Stimulated activated CD8-positive, alpha-beta memory T cell treated with anti-CD3 and anti-CD28 coated beads, Interleukin-7, amount 100 ng/mL, for 48 hours (primary cell): Measurements from ENCODE around the gene C2orf80.
"Not testable (repeated sequence)": the region's sequence is repeated elsewhere in the genome, so short reads cannot be mapped to it uniquely, and the experiment has no call there.

Source experiments
- DNase-seq, 2 donors: peaks; one replicate each; pipeline ENCODE4 v3.0.0-alpha.2; 2020; ENCODE audit warnings: low read depth in 1 of 2; ENCODE audit errors: extremely low read depth in 1 of 2

The C2orf80 gene

DNA sequence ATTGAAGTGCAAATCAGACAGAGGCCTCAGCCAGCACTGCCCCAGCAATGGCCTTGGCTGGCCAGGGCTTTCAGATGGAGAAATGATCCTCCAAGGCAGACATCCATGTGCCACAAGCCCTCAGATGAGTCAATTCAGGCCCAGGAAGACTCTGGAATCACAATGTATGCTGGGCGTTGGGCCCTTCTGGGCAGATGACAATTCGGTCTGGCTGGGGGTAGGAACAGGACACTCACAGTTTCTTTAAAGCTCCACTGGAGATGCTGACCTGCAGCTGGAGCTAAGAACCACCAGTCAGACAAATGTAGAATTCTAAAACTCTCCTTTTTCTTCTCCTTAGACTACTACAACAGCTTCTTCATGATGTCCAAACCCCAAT lies 53.1 kb downstream of the C2orf80 start:
- no peak for DNase-seq

DNA sequence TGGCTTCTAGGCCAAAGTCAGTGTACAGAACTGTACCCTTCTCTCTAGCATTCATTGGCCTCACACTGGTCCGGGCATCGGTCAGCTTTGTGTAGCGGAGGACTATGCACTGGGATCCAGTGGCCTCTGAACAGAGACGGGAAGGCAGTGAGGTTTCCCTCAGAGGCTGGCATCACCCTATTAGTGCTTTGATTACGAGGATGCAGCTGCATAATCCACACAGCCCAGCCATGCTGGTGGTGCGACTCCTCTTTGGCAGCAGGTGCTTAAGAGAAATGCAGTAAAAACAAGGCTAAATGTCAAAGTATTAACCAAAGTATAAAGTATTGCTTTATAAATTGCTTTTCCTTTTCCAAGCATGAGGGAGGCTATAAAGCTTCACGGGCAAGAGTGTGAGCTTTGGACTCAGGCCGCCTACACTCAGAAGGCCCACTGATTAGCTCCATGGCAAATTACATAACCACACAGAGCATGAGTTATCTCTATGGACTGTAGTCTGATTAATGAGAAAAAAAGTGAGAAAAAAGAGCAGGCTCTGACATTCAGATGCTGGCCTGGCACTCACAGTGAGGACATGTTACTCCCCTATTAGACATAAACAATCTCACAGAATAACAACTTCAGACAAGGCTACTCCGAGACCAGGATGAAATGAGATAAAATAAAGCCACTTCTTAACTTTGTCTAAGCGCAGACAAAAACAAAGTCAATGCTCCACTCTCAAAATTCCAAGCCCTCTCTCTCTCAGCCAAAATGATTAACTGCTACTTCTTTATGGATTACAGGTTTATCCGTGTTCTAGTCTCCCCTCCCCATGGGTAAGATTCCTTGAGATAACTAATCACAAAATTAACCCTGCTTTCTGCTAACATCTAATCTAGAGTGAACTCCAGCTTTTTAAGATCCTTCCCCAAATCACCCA lies 53.8 kb downstream of the C2orf80 start:
- DNase-seq, result no peak

DNA sequence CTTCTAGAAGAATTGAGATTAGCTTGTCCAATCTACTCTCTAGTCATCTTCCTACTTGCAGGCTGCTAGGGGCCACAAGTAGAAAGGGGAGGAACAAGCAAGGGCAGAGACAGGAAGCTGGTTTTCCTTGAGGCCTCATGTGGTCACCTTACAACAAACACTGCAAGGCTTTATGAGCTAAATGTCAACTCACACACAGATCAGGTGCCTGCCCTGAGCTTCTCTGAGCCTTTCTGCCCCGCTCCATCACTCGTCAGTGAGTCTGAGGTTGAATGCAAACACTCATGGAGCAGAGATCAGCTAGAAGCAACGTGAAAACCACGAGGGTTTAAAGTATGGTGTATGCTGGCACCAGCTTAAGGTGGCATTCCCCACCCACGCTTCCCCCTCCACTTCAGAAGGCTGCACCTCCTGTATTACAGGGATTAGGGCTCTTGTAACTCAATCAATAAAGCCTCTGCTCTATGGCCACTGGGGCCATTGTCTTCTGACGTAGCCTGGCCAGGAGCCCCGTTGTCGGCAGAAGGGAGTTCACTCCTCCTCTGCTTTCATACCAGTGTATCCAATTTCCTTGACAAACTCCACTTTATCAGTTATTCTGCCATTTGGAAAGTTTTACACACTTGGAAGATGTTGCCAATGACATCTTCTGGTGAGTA lies 54.8 kb downstream of the C2orf80 start:
- DNase-seq, result no peak

DNA sequence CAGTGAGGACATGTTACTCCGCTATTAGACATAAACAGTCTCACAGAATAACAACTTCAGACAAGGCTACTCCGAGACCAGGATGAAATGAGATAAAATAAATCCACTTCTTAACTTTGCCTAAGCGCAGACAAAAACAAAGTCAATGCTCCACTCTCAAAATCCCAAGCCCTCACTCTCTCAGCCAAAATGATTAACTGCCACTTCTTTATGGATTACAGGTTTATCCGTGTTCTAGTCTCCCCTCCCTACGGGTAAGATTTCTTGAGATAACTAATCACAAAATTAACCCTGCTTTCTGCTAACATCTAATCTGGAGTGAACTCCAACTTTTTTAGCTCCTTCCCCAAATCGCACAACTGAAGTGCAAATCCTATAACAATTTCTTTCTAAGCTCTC lies 59.1 kb downstream of the C2orf80 start:
- DNase-seq, result no peak

DNA sequence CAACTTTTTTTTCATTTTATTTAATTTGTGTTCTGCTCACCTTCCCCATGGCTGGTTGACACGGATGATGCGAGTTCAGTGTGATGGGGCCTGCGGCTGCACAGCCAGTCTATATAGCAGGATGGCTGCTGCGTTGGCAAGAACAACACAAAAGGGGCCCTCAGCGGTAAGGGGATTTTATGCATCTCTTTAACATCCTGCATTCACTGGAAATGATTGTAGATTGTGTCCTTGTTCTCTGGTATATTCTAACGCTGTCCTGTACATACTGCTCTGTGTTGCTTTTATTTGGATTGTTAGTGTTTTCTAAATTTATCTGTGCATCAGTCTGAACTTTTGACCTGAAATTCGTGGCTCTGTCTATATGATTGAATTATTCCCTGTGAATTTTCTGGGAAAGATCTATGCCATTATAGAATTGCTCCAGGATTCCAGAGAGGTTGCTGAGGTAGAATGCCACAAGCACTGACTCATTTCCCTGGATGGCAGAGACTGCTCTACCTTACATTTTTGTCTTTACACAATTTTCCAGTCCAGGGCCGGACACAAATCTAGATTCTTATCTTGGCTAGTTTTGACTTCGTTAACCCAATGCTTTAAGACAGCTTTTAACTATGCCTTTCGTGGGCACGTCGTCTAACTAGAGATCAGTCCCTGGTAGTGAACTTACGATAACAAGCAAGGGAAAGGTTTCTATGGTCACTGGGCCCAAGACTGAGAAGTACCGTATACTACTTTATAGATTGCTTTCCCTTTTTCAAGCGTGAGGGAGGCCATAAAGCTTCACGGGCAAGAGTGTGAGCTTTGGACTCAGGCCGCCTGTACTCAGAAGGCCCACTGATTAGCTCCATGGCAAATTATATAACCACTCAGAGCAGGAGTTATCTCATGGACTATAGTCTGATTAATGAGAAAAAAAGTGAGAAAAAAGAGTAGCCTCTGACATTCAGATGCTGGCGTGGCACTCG lies 59.8 kb downstream of the C2orf80 start, which contains the start of gene CRYGC:
Gene CRYGC, minus strand, starts transcription at position 85 of the 968 bp plus-strand sequence. Its CDS starts 36 bp downstream, at position 49.
- no peak for DNase-seq

DNA sequence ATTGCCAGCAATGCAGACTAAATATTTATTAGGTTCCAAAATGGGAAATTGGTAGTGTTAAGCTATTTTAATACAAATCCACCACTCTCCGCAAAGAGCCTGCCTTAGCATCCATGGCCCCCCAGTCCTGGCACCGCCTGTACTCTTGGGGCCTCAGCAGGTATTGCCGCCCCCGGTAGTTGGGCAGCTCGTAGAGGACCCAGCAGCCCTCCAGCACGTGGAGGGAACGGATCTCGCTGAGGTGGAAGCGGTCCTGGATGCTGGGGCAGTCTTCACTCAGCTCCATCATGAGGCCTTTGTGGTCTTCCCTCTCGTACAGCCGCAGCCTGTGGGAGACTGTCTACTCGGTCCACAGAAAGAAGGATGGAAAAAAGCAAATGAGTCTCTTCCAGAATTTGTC lies 61.7 kb downstream of the C2orf80 start:
- DNase-seq, result no peak

DNA sequence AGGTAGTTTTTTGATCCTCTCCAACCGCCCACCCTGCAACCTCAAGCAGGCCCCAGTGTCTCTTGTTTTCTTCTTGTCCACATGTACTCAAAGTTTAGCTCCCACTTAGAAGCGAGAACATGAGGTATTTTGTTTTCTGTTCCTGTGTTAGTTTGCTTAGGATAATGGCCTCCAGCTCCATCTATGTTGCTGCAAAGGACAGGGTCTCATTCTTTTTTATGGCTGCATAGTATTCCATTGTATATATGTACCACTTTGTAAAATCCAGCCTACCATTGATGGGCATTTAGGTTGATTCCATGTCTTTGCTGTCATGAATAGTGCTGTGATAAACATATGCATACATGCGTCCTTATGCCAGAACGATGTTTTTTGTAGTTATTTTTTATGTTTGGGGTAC lies 62.7 kb downstream of the C2orf80 start:
- DNase-seq, result no peak

DNA sequence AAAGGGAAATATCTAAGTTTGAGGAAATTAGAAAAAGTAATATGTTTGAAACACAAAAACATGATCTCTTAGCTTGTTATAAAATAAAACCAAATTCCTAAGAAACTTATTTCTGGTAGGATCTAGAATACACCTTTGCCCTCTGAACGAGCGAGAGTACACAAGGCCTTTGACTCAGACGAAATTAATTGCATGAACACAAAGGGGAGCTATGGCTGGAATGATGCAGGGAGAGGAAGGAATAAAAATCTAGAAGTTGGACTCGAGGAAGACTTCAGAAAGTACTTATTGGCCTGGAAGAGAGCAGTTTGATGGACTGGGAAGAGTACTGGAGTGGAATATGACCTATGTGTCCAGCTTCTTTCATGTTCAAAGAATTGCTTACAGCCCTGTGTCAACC lies 64.6 kb downstream of the C2orf80 start:
- no peak for DNase-seq

DNA sequence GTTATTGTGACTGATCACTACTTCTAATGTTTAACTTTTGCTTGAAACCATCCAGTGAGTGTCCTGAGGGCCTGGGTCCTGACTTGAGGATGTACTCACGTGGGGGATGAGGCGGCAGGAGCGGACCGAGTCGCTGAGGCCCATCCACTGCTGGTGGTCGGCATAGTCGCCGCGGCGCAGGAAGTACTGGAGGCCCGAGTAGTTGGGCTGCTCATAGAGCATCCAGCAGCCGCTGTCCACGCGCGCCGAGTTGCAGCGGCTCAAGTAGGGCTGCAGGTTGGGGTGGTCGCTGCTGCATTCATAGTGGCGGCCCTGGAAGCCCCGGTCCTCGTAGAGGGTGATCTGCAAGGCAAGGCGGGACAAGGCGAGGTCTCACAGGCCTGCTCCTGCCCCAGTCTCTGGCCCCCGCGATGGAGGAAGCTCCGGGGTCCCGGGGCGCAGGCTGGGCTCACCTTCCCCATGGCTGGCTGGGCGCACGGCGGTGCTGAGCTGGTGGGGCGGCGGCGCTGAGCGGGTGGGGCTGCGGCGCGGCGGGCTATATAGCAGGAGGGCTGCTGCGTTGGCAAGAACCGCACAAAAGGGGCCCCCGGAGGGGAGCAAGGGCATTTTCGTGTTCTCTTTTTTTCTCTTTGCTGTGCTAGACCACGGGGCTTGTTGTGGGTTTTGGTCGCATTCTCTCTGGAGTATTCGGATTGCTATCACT lies 65.7 kb downstream of the C2orf80 start, which contains the start of gene CRYGD:
Gene CRYGD, minus strand, starts transcription at position 512 of the 703 bp plus-strand sequence. Its CDS starts 51 bp downstream, at position 461.
- DNase-seq, result not testable (repeated sequence)

DNA sequence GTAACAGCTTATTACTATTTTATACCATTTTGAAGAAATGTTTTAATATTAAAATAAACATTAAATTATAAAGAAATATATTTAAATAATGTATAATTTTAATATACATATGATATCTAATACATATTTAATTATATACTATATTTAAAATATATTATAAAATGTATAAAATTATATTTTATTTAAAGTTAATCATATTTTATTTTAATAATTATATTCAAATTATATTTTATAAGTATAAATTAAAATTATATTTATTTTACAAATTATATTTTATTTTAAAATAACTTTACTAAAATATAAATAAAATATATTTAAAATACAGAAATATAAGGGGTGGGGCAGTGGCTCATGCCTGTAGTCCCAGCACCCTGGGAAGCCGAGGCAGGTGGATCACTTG lies 67.6 kb downstream of the C2orf80 start:
- DNase-seq, result no peak

DNA sequence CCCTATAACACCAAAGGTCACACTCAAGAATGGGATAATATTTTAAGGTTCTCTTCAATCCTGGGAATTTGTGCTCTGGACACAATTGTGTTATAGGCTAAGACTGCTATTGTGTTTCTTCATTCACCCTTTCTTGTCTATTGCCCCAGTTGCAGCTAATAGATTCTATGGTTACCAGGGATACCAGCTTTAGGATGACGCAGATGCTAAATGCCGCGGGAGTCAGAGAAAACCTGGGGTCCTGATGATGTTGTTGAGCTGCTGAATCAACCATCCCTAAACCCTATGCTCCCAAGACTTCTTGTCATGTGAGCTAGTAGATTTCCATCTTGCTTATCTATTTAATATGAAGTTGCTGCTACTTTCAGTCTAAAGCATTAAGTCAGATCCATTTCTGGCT lies 70.9 kb downstream of the C2orf80 start:
- no peak for DNase-seq

DNA sequence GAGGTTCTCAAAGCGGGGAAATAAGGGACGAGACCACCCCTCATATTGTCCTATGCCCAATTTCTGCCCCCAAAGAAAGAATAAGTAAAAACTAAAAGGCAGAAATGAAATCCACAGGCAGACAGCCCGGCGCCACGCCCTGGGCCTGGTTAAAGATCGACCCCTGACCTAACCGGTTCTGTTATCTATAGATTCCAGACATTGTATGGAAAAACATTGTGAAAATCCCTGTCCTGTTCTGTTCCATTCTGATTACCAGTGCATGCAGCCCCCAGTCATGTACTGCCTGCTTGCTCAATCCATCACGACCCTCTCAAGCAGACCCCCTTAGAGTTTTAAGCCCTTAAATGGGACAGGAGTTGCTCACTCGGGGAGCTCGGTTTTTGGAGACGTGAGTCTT lies 72.4 kb downstream of the C2orf80 start:
- DNase-seq, result not testable (repeated sequence)
